ENCODE measurements around the gene FIGNL2. TPM values are rescaled to one million over a fixed set of nuclear protein-coding genes. Genes with fewer than 3 reads are reported as not detected.

Gene FIGNL2
- total RNA-seq, 1 donor from 2014 or later, result 0.30 TPM

DNA sequence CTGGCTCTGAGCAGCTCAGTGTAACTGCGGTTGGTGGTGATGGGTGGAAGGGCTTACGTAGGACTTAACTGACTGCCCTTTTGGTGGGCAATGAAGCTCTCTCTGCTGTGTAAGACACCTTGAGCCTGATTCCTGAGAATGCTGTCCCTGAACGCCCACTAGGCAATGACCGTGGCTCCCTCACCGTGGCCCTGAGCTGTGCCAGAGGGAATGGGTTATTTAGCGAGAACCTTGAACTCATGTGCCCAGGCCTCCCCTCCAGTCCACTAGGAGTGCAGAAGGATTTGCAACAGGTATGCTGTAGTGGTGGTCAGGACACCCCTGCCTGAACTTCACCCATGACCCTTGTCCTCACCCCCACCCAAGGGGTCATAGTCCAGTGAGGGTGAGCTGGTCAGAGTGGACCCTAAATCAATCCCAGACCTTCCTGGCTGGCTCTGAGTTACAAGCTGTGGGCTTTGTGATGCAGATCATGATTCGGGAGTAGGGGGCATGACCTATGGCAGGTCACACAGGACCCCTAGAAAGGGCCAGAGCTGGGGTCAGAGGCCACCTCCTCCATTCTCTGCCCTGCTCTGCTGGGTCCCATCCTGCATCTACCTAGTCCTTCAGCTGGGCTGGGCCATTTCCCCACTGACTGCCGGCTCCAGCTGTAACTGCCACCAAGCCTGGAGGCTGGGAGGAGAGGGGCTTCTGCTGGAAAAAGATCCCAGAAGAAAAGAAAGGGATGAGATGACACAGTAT lies 24.9 kb upstream of the FIGNL2 start:
- no peaks in the 10 kb centered on the region for H3K36me3 Mint-ChIP-seq (ENCODE audit: low read depth)
- no peak overlapping the region for H3K4me3 Mint-ChIP-seq (ENCODE audit: unreplicated experiment)
- peaks cover 7% of the 10 kb centered on the region for H3K4me1 Mint-ChIP-seq (ENCODE audit: low read depth)
- peaks cover 8% of the 10 kb centered on the region for H3K27me3 Mint-ChIP-seq (ENCODE audit: low read depth)
- no peaks in the 10 kb centered on the region for H3K9me3 Mint-ChIP-seq (ENCODE audit: low read depth)
- H3K27ac Mint-ChIP-seq (ENCODE audit: unreplicated experiment), result no peak overlapping the region
- DNase-seq (ENCODE audit: low spot score), result peak; percentile 34
- TF ChIP-seq, protein P1, sequence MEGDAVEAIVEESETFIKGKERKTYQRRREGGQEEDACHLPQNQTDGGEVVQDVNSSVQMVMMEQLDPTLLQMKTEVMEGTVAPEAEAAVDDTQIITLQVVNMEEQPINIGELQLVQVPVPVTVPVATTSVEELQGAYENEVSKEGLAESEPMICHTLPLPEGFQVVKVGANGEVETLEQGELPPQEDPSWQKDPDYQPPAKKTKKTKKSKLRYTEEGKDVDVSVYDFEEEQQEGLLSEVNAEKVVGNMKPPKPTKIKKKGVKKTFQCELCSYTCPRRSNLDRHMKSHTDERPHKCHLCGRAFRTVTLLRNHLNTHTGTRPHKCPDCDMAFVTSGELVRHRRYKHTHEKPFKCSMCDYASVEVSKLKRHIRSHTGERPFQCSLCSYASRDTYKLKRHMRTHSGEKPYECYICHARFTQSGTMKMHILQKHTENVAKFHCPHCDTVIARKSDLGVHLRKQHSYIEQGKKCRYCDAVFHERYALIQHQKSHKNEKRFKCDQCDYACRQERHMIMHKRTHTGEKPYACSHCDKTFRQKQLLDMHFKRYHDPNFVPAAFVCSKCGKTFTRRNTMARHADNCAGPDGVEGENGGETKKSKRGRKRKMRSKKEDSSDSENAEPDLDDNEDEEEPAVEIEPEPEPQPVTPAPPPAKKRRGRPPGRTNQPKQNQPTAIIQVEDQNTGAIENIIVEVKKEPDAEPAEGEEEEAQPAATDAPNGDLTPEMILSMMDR (IDR thresholded peaks at IDR 0.05), result no peak

DNA sequence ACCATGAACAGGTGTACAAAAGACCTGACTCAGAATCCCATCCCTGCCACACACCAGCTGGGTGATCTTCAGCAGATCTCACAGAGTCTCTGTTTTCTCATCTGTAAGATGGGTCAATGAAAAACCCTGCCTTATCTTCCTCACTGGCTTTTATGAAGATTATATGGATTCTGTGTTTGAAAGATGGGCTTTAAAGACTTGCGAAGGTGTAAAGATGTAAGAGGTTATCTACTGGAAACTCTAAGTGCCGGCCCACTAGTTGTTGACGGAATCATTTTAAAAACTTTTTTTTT lies 24.1 kb upstream of the FIGNL2 start:
- Mint-ChIP-seq H3K36me3 (ENCODE audit: low read depth) (no peaks in the 10 kb centered on the region), H3K4me3 (ENCODE audit: unreplicated experiment) (no peak overlapping the region), H3K27me3 (ENCODE audit: low read depth) (peaks cover 9% of the 10 kb centered on the region), H3K9me3 (ENCODE audit: low read depth) (no peaks in the 10 kb centered on the region), H3K27ac (ENCODE audit: unreplicated experiment) (no peak overlapping the region), H3K4me1 (ENCODE audit: low read depth) (peaks cover 11% of the 10 kb centered on the region)
- TF ChIP-seq, protein P1 (IDR thresholded peaks at IDR 0.05), result no peak
- DNase-seq (ENCODE audit: low spot score), result no peak

DNA sequence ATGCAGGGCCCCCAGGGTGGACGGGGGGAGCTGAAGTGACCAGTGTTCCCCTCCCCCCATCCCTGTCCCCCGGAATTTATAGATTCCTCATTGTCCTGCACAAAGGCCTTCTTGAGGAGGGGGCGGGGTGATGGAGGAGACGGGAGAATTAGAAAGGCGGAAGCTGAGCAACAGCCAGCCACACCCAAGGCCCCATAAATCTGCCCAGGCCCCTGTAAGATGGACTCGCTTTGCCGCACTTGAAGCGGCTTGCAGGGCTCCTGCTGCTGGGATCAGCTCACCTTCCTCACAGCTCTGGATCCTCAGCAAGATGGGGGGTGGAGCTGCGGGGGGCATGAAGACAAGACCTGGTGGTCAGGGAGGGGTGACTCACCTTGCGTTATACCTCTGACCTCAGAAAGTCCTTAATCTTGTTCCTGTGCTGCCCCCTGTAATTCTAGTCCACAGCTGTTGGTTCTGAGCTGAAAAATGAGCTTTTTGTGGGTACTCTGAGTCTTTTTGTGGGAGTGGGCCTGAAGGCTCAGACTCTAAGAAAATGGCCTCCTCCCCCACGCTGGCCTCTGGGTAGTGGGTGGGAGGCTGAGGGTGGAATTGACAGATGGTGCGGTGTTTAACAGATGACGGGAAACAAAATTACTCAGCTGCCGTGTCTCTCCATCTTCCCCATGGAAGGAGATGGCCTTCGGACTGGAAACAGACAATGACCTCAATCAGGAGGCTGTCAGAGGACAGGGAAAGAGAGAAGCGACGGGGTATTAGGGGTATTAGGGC lies 23.6 kb upstream of the FIGNL2 start:
- TF ChIP-seq, protein P1 (IDR thresholded peaks at IDR 0.05), result no peak
- Mint-ChIP-seq H3K4me1 (ENCODE audit: low read depth) (peaks cover 11% of the 10 kb centered on the region), H3K36me3 (ENCODE audit: low read depth) (no peaks in the 10 kb centered on the region), H3K27me3 (ENCODE audit: low read depth) (peaks cover 9% of the 10 kb centered on the region), H3K27ac (ENCODE audit: unreplicated experiment) (no peak overlapping the region), H3K9me3 (ENCODE audit: low read depth) (no peaks in the 10 kb centered on the region), H3K4me3 (ENCODE audit: unreplicated experiment) (no peak overlapping the region)
- peak; percentile 43 for DNase-seq (ENCODE audit: low spot score)

DNA sequence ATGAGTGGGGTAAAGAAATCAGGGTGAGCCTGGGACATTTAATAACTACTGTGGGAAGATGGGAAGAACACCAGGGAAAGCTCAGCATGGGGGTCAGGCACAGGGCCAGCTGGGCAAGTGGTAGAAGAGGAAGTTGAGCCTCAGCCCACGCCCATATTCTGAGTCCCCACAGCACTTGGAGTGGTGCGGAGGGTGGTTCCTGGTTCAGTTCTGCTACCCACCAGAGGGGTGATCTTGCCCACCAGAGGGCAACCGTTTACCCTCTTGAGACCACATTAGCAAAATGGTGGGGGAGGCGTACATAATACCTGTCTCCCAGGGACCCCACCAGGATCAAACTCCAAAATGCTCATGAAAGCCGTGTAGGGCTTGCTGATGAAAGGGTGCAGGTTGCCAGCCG lies 22.6 kb upstream of the FIGNL2 start:
- H3K27ac Mint-ChIP-seq (ENCODE audit: unreplicated experiment), result no peak overlapping the region
- TF ChIP-seq, protein P1 (IDR thresholded peaks at IDR 0.05), result peak; percentile 5
- peak; percentile 58 for DNase-seq (ENCODE audit: low spot score)
- H3K27me3 Mint-ChIP-seq (ENCODE audit: low read depth), result peaks cover 9% of the 10 kb centered on the region
- H3K4me1 Mint-ChIP-seq (ENCODE audit: low read depth), result peaks cover 11% of the 10 kb centered on the region
- no peaks in the 10 kb centered on the region for H3K36me3 Mint-ChIP-seq (ENCODE audit: low read depth)
- no peaks in the 10 kb centered on the region for H3K9me3 Mint-ChIP-seq (ENCODE audit: low read depth)
- H3K4me3 Mint-ChIP-seq (ENCODE audit: unreplicated experiment), result no peak overlapping the region

- peaks cover 11% of the 10 kb centered on the region for H3K4me1 Mint-ChIP-seq (ENCODE audit: low read depth)
- no peak overlapping the region for H3K27ac Mint-ChIP-seq (ENCODE audit: unreplicated experiment)
- H3K9me3 Mint-ChIP-seq (ENCODE audit: low read depth), result no peaks in the 10 kb centered on the region
- H3K27me3 Mint-ChIP-seq (ENCODE audit: low read depth), result peaks cover 9% of the 10 kb centered on the region
- peak overlapping the region; percentile 26 for H3K4me3 Mint-ChIP-seq (ENCODE audit: unreplicated experiment)
- DNase-seq (ENCODE audit: low spot score), result peak; percentile 12
- no peaks in the 10 kb centered on the region for H3K36me3 Mint-ChIP-seq (ENCODE audit: low read depth)
- TF ChIP-seq, protein P1 (IDR thresholded peaks at IDR 0.05), result no peak
Measured at GRCh38 chr12:51870504-51870903, 22.0 kb upstream of the FIGNL2 start.
